Body of pancreas (tissue), 4 donors: ENCODE data around the gene LDLRAP1.

Experiments
- CTCF ChIP-seq, 7 experiments: fragments of 450-650 bp in 4 of 7; fragments of 200-600 bp in 3 of 7; sonication (generic) in 3 of 7; IDR thresholded peaks; one replicate each; pipeline ENCODE4 v1.5.1; 2016 to 2019; ENCODE audit warnings: antibody characterized with exemption in 7 of 7
- POLR2A ChIP-seq, 3 donors: fragments of 450-650 bp; IDR thresholded peaks; one replicate each; pipeline ENCODE4 v1.6.1; 2016; ENCODE audit warnings: antibody characterized with exemption in 3 of 3, mild to moderate bottlenecking in 2 of 3

GRCh38 chr1:25583519-25584370, 40.3 kb downstream of the LDLRAP1 start:
- no peak for TF ChIP-seq CTCF (IDR thresholded peaks at IDR 0.05)
- no peak for TF ChIP-seq POLR2A (IDR thresholded peaks at IDR 0.05)
